K562 (cell line): ENCODE measurements around the gene MTMR3. TPM values are rescaled to one million over a fixed set of nuclear protein-coding genes. Genes with fewer than 3 reads are reported as not detected.

Experiments used
- microRNA-seq: library from miRNA; unstranded; fragments of <30 nt; microRNA quantifications from one replicate; pipeline ENCODE4, GENCODE V29; 2018; ENCODE audit warnings: borderline microRNAs expressed
- polyA plus RNA-seq, 8 experiments: library from polyadenylated mRNA; depleted of rRNA in 4 of 8; stranded (reverse) in 5 of 8; unstranded in 3 of 8; fragments of >200 nt; fragmentation: Nextera tagmentation in 2 of 8; fragmentation: Illumina TruSeq in 1 of 8; extraction: Ambion mirVana in 2 of 8; extraction: Trizol in 1 of 8; gene quantifications; 2 replicates each; pipeline versions ENCODE4 v1.2.1 to v1.2.3, GENCODE V29; 2011 to 2014; ENCODE audit warnings: inconsistent platforms in 1 of 8, missing spikeins in 1 of 8
- small RNA-seq: library from RNA; depleted of rRNA; stranded (forward); fragments of <200 nt; gene quantifications from one replicate; pipeline ENCODE3, GENCODE V24; 2014
- total RNA-seq, 7 experiments: library from RNA; depleted of rRNA in 6 of 7; stranded (reverse); fragments of >200 nt in 6 of 7; fragmentation: Illumina TruSeq in 2 of 7; extraction: Trizol in 2 of 7; gene quantifications; 2 replicates each; pipeline versions ENCODE4 v1.2.1 to v1.2.3, GENCODE V29; 2011 to 2021; ENCODE audit warnings: low replicate concordance in 1 of 7

MTMR3 gene
- total and polyA plus RNA-seq, 9 of the 15 experiments (the other 6 are each of a cell fraction or from before 2014, with no cell fraction given) = 1.6 to 13.7 (median 7.9) TPM

Small RNAs within 50 kb of the gene (microRNA-seq; reads per million reads assigned to microRNA genes)
- 1.0 reads per million, percentile 7 among the genes with 10 or more reads in this experiment for gene MIR6818

Small RNAs within 50 kb of the gene (small RNA-seq; reads per million reads assigned to genes)
- gene MIR6818 (not detected), gene RNU6-331P (not detected)

Other genes starting within 250 kb of the MTMR3 start
- gene CABP7, start 163.2 kb upstream of the MTMR3 start, total RNA-seq (2014; rRNA removed) = not detected in 2 replicates
- not detected in 2 replicates for gene CABP7, start 163.2 kb upstream of the MTMR3 start, total RNA-seq (2014; rRNA removed; fragmentation: Illumina TruSeq; extraction: Trizol)
- gene CABP7, start 163.2 kb upstream of the MTMR3 start, total RNA-seq (2015; rRNA removed; fragmentation: Illumina TruSeq; extraction: Trizol) = not detected in 2 replicates
- not detected in 2 replicates for gene CABP7, start 163.2 kb upstream of the MTMR3 start, total RNA-seq (2021)
- not detected in 2 replicates for gene CABP7, start 163.2 kb upstream of the MTMR3 start, polyA plus RNA-seq (2011; rRNA removed)
- not detected in 2 replicates for gene CABP7, start 163.2 kb upstream of the MTMR3 start, polyA plus RNA-seq (2014; fragmentation: Illumina TruSeq; extraction: Trizol)
- not detected for gene CABP7, start 163.2 kb upstream of the MTMR3 start, polyA plus RNA-seq (2014; fragmentation: Nextera tagmentation; extraction: Ambion mirVana)
- not detected in 2 replicates for gene CABP7, start 163.2 kb upstream of the MTMR3 start, polyA plus RNA-seq (2014; rRNA removed)
- gene ZMAT5, start 116.2 kb upstream of the MTMR3 start, total RNA-seq (2014; rRNA removed) = 16.8 and 18.4 TPM in 2 replicates
- gene ZMAT5, start 116.2 kb upstream of the MTMR3 start, total RNA-seq (2014; rRNA removed; fragmentation: Illumina TruSeq; extraction: Trizol) = 4.9 and 5.8 TPM in 2 replicates
- 11.2 and 11.9 TPM in 2 replicates for gene ZMAT5, start 116.2 kb upstream of the MTMR3 start, total RNA-seq (2015; rRNA removed; fragmentation: Illumina TruSeq; extraction: Trizol)
- gene ZMAT5, start 116.2 kb upstream of the MTMR3 start, total RNA-seq (2021) = 15.2 and 18.2 TPM in 2 replicates
- gene ZMAT5, start 116.2 kb upstream of the MTMR3 start, polyA plus RNA-seq (2011; rRNA removed) = 11.9 and 15.5 TPM in 2 replicates
- gene ZMAT5, start 116.2 kb upstream of the MTMR3 start, polyA plus RNA-seq (2014; fragmentation: Illumina TruSeq; extraction: Trizol) = 15.3 and 19.2 TPM in 2 replicates
- 10 to 100 TPM in 1 of 2 experiments, 1 to 10 TPM in 1; 2.0 to 10.2 TPM for gene ZMAT5, start 116.2 kb upstream of the MTMR3 start, polyA plus RNA-seq (2014; fragmentation: Nextera tagmentation; extraction: Ambion mirVana)
- gene ZMAT5, start 116.2 kb upstream of the MTMR3 start, polyA plus RNA-seq (2014; rRNA removed) = 20.3 and 25.2 TPM in 2 replicates
- 163 and 185 TPM in 2 replicates for gene UQCR10, start 115.8 kb upstream of the MTMR3 start, total RNA-seq (2014; rRNA removed)
- gene UQCR10, start 115.8 kb upstream of the MTMR3 start, total RNA-seq (2014; rRNA removed; fragmentation: Illumina TruSeq; extraction: Trizol) = 90.3 and 128 TPM in 2 replicates
- 232 and 248 TPM in 2 replicates for gene UQCR10, start 115.8 kb upstream of the MTMR3 start, total RNA-seq (2015; rRNA removed; fragmentation: Illumina TruSeq; extraction: Trizol)
- gene UQCR10, start 115.8 kb upstream of the MTMR3 start, total RNA-seq (2021) = 149 and 161 TPM in 2 replicates
- gene UQCR10, start 115.8 kb upstream of the MTMR3 start, polyA plus RNA-seq (2011; rRNA removed) = 149 and 226 TPM in 2 replicates
- gene UQCR10, start 115.8 kb upstream of the MTMR3 start, polyA plus RNA-seq (2014; fragmentation: Illumina TruSeq; extraction: Trizol) = 203 and 231 TPM in 2 replicates
- gene UQCR10, start 115.8 kb upstream of the MTMR3 start, polyA plus RNA-seq (2014; fragmentation: Nextera tagmentation; extraction: Ambion mirVana) = 100 to 1,000 TPM; 785 to 903 TPM
- gene UQCR10, start 115.8 kb upstream of the MTMR3 start, polyA plus RNA-seq (2014; rRNA removed) = 136 and 159 TPM in 2 replicates
- 22.9 and 33.0 TPM in 2 replicates for gene ASCC2, start 44.9 kb upstream of the MTMR3 start, total RNA-seq (2014; rRNA removed)
- 20.2 and 20.4 TPM in 2 replicates for gene ASCC2, start 44.9 kb upstream of the MTMR3 start, total RNA-seq (2014; rRNA removed; fragmentation: Illumina TruSeq; extraction: Trizol)
- 26.6 and 27.3 TPM in 2 replicates for gene ASCC2, start 44.9 kb upstream of the MTMR3 start, total RNA-seq (2015; rRNA removed; fragmentation: Illumina TruSeq; extraction: Trizol)
- gene ASCC2, start 44.9 kb upstream of the MTMR3 start, total RNA-seq (2021) = 42.5 and 45.1 TPM in 2 replicates
- 26.8 and 34.4 TPM in 2 replicates for gene ASCC2, start 44.9 kb upstream of the MTMR3 start, polyA plus RNA-seq (2011; rRNA removed)
- gene ASCC2, start 44.9 kb upstream of the MTMR3 start, polyA plus RNA-seq (2014; fragmentation: Illumina TruSeq; extraction: Trizol) = 46.7 and 47.4 TPM in 2 replicates
- gene ASCC2, start 44.9 kb upstream of the MTMR3 start, polyA plus RNA-seq (2014; fragmentation: Nextera tagmentation; extraction: Ambion mirVana) = 1 to 10 TPM; 4.0 TPM
- 33.8 and 36.2 TPM in 2 replicates for gene ASCC2, start 44.9 kb upstream of the MTMR3 start, polyA plus RNA-seq (2014; rRNA removed)
- gene HORMAD2, start 197.3 kb downstream of the MTMR3 start, total RNA-seq (2014; rRNA removed) = not detected in 2 replicates
- not detected in 2 replicates for gene HORMAD2, start 197.3 kb downstream of the MTMR3 start, total RNA-seq (2014; rRNA removed; fragmentation: Illumina TruSeq; extraction: Trizol)
- gene HORMAD2, start 197.3 kb downstream of the MTMR3 start, total RNA-seq (2015; rRNA removed; fragmentation: Illumina TruSeq; extraction: Trizol) = not detected in 2 replicates
- gene HORMAD2, start 197.3 kb downstream of the MTMR3 start, total RNA-seq (2021) = not detected in 2 replicates
- gene HORMAD2, start 197.3 kb downstream of the MTMR3 start, polyA plus RNA-seq (2011; rRNA removed) = not detected in 2 replicates
- gene HORMAD2, start 197.3 kb downstream of the MTMR3 start, polyA plus RNA-seq (2014; fragmentation: Illumina TruSeq; extraction: Trizol) = not detected in 2 replicates
- not detected for gene HORMAD2, start 197.3 kb downstream of the MTMR3 start, polyA plus RNA-seq (2014; fragmentation: Nextera tagmentation; extraction: Ambion mirVana)
- gene HORMAD2, start 197.3 kb downstream of the MTMR3 start, polyA plus RNA-seq (2014; rRNA removed) = not detected in 2 replicates